Activated naive CD4-positive, alpha-beta T cell treated with Interleukin-2 at 50 U/mL for 16 hours (primary cell): ENCODE data around the gene ANGPTL3.

Source experiments
- DNase-seq: peaks from one replicate; pipeline ENCODE4 v3.0.0-alpha.2; 2020

Gene ANGPTL3

GRCh38 chr1:62637392-62638105 lies 40.2 kb downstream of the ANGPTL3 start:
- DNase-seq = no peak

- no peak for DNase-seq
Measured at GRCh38 chr1:62643283-62643682, 46.0 kb downstream of the ANGPTL3 start.

- DNase-seq = no peak
Measured at GRCh38 chr1:62652387-62652786, 55.1 kb downstream of the ANGPTL3 start.

GRCh38 chr1:62654744-62655143 lies 57.4 kb downstream of the ANGPTL3 start:
- no peak for DNase-seq
